HEK293 (cell line): ENCODE results near the gene CHRM5.

Experiments
- CTCF ChIA-PET: fragments of 350-600 bp; formaldehyde crosslinking; extraction: SDS; loops from one replicate; lab custom pipeline; 2021; ENCODE audit warnings: antibody characterized with exemption; lab: Yijun Ruan, JAX
- POLR2A ChIA-PET: fragments of 300-600 bp; formaldehyde crosslinking; extraction: SDS; loops from one replicate; lab custom pipeline; 2020; ENCODE audit warnings: antibody characterized with exemption, inconsistent platforms; lab: Yijun Ruan, JAX
- H3K27ac ChIP-seq: fragments of 200-500 bp; sonication (Bioruptor generic); 2 replicates; pipeline ENCODE4 v1.5.1; 2014; ENCODE audit warnings: low read depth, low read length, control low read depth, inconsistent platforms; ENCODE audit errors: extremely low read depth
- H3K36me3 ChIP-seq, 2 experiments: fragments of 200-500 bp in 1 of 2; sonication (Bioruptor generic) in 1 of 2; 1 replicate in 1 of 2; 2 replicates in 1 of 2; pipeline ENCODE4 v1.5.1; 2014 to 2017; ENCODE audit warnings: inconsistent platforms in 2 of 2, low read length in 2 of 2; ENCODE audit not compliant: control insufficient read depth in 2 of 2, insufficient read depth in 1 of 2
- H3K4me1 ChIP-seq: fragments of 200-500 bp; sonication (Bioruptor generic); 2 replicates; pipeline ENCODE4 v1.5.1; 2014; ENCODE audit warnings: mild to moderate bottlenecking, low read length, inconsistent platforms; ENCODE audit not compliant: control insufficient read depth, insufficient read depth
- H3K4me3 ChIP-seq: 2 replicates; pipeline ENCODE4 v1.5.1; 2011; ENCODE audit warnings: low read depth, mild to moderate bottlenecking, control low read depth, low read length, moderate library complexity
- H3K9me3 ChIP-seq: fragments of 200-500 bp; sonication (Bioruptor generic); 2 replicates; pipeline ENCODE4 v1.5.1; 2014; ENCODE audit warnings: low read depth, low read length, inconsistent platforms; ENCODE audit not compliant: control insufficient read depth, insufficient read depth
- BCL11A ChIP-seq: fragments of 450-650 bp; formaldehyde crosslinking; IDR thresholded peaks from 2 replicates; pipeline ENCODE4 v1.5.1; 2016; ENCODE audit warnings: low read depth, missing biosample characterization, missing genetic modification characterization
- FEZF1 ChIP-seq: fragments of 450-650 bp; formaldehyde crosslinking; IDR thresholded peaks from 2 replicates; pipeline ENCODE4 v1.5.1; 2016; ENCODE audit warnings: missing biosample characterization, missing genetic modification characterization
- MEIS1 ChIP-seq: sonication (generic); formaldehyde crosslinking; IDR thresholded peaks from 2 replicates; pipeline ENCODE4 v1.8.1; 2022; ENCODE audit warnings: missing genetic modification reagents, mild to moderate bottlenecking, borderline replicate concordance
- SCRT1 ChIP-seq: fragments of 450-650 bp; formaldehyde crosslinking; IDR thresholded peaks from 2 replicates; pipeline ENCODE4 v1.5.1; 2016; ENCODE audit warnings: missing biosample characterization, missing genetic modification characterization, borderline replicate concordance
- SCRT2 ChIP-seq: fragments of 450-650 bp; formaldehyde crosslinking; IDR thresholded peaks from 2 replicates; pipeline ENCODE4 v1.5.1; 2016; ENCODE audit warnings: missing biosample characterization, missing genetic modification characterization
- ZEB2 ChIP-seq: fragments of 450-650 bp; formaldehyde crosslinking; IDR thresholded peaks from 2 replicates; pipeline ENCODE4 v1.5.1; 2016; ENCODE audit warnings: missing biosample characterization, missing genetic modification characterization
- ZNF112 ChIP-seq: fragments of 450-650 bp; formaldehyde crosslinking; IDR thresholded peaks from 2 replicates; pipeline ENCODE4 v1.5.0; 2017; ENCODE audit warnings: missing biosample characterization, missing genetic modification characterization
- ZNF138 ChIP-seq: fragments of 450-650 bp; formaldehyde crosslinking; IDR thresholded peaks from 2 replicates; pipeline ENCODE4 v1.5.1; 2016; ENCODE audit warnings: missing biosample characterization, missing genetic modification characterization, borderline replicate concordance
- ZNF510 ChIP-seq: fragments of 450-650 bp; formaldehyde crosslinking; IDR thresholded peaks from 2 replicates; pipeline ENCODE4 v1.5.1; 2018; ENCODE audit warnings: mild to moderate bottlenecking, missing genetic modification characterization, missing biosample characterization; ENCODE audit not compliant: insufficient replicate concordance
- ZNF529 ChIP-seq: fragments of 450-650 bp; formaldehyde crosslinking; IDR thresholded peaks from 2 replicates; pipeline ENCODE4 v1.5.1; 2017; ENCODE audit warnings: missing genetic modification characterization, missing biosample characterization; ENCODE audit not compliant: insufficient replicate concordance
- ZNF560 ChIP-seq: fragments of 450-650 bp; formaldehyde crosslinking; IDR thresholded peaks from 2 replicates; pipeline ENCODE4 v1.5.1; 2017; ENCODE audit warnings: missing biosample characterization, missing genetic modification characterization, borderline replicate concordance
- ZNF76 ChIP-seq: fragments of 450-650 bp; formaldehyde crosslinking; IDR thresholded peaks from 2 replicates; pipeline ENCODE4; 2016; ENCODE audit warnings: low read depth, missing biosample characterization, missing genetic modification characterization, borderline replicate concordance
- ZNF777 ChIP-seq: fragments of 450-650 bp; formaldehyde crosslinking; IDR thresholded peaks from 2 replicates; pipeline ENCODE4 v1.5.1; 2017; ENCODE audit warnings: missing biosample characterization, missing genetic modification characterization, borderline replicate concordance
- ZSCAN16 ChIP-seq: fragments of 450-650 bp; formaldehyde crosslinking; IDR thresholded peaks from 2 replicates; pipeline ENCODE4 v1.5.1; 2016; ENCODE audit warnings: missing biosample characterization, missing genetic modification characterization
- ZSCAN23 ChIP-seq: fragments of 450-650 bp; formaldehyde crosslinking; IDR thresholded peaks from 2 replicates; pipeline ENCODE4 v1.5.1; 2016; ENCODE audit warnings: missing biosample characterization, missing genetic modification characterization
- TF ChIP-seq, protein P1 (sequence below): fragments of 450-650 bp; formaldehyde crosslinking; IDR thresholded peaks from 2 replicates; pipeline ENCODE4 v1.5.1; 2017; ENCODE audit warnings: missing biosample characterization, missing genetic modification characterization
- TF ChIP-seq, protein P2 (sequence below): fragments of 450-650 bp; formaldehyde crosslinking; IDR thresholded peaks from 2 replicates; pipeline ENCODE4 v1.5.1; 2016; ENCODE audit warnings: missing biosample characterization, missing genetic modification characterization
- TF ChIP-seq, protein P3 (sequence below): fragments of 450-650 bp; formaldehyde crosslinking; IDR thresholded peaks from 2 replicates; pipeline ENCODE4 v1.5.1; 2016; ENCODE audit warnings: missing biosample characterization, missing genetic modification characterization

Gene CHRM5

DNA sequence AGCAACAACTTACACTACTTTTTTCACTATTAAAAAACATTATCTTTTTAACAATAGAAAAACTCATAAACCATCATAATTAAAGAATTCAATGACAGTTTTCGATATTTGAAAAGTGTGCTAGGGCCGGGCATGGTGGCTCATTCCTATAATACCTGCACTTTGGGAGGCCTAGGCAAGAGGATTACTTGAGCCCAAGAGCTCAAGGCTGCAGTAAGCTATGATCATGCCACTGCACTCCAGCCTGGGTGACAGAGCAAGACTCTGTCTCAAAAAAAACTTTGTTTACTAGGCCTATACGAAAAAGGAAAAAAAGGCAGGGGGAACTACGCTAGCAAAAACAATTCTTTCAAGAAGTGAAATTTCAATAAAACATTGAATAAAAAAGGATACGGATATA, 42.6 kb downstream of the CHRM5 start:
- no peak for TF ChIP-seq ZNF76 (tag by site-specific recombination)
- TF ChIP-seq SCRT1 (tag by site-specific recombination), result no peak
- TF ChIP-seq ZNF529 (tag by site-specific recombination), result no peak
- no peak for TF ChIP-seq ZEB2 (tag by site-specific recombination)
- no peaks in the 10 kb centered on the region for H3K4me1 ChIP-seq
- ChIA-PET CTCF (interaction anchor here (0.6 to 1.6 kb wide), 3 partner anchors 18 to 52 kb away, joined by 3 to 4 read pairs (median 3); no protein-coding TSS in a partner anchor), POLR2A (no interaction called here)
- no peaks in the 10 kb centered on the region for H3K36me3 ChIP-seq
- H3K9me3 ChIP-seq, result no peaks in the 10 kb centered on the region
- no peak overlapping the region for H3K4me3 ChIP-seq
- no peak overlapping the region for H3K27ac ChIP-seq

DNA sequence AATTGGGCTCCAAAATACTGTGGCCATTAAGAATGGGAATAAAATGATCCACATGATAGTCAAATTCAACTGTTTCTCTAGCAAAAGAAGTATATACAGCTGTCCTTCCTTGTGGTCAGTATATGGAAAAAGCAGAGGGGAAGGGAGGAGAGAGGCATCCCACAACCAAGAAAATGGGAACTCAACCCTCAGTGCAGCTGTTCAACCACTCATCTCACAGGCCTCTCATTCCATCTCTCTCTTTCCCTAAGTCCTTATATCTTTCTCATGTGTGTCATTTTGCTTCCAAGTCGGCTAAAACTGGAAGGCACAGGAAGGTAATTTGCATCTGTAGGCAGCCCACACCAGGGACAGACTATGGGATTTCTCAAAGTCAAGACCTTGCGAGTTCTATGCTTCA, 43.2 kb downstream of the CHRM5 start:
- TF ChIP-seq, protein P1, sequence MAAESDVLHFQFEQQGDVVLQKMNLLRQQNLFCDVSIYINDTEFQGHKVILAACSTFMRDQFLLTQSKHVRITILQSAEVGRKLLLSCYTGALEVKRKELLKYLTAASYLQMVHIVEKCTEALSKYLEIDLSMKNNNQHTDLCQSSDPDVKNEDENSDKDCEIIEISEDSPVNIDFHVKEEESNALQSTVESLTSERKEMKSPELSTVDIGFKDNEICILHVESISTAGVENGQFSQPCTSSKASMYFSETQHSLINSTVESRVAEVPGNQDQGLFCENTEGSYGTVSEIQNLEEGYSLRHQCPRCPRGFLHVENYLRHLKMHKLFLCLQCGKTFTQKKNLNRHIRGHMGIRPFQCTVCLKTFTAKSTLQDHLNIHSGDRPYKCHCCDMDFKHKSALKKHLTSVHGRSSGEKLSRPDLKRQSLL (tag by site-specific recombination), result no peak
- no peak for TF ChIP-seq ZSCAN16 (tag by site-specific recombination)
- TF ChIP-seq, protein P2, sequence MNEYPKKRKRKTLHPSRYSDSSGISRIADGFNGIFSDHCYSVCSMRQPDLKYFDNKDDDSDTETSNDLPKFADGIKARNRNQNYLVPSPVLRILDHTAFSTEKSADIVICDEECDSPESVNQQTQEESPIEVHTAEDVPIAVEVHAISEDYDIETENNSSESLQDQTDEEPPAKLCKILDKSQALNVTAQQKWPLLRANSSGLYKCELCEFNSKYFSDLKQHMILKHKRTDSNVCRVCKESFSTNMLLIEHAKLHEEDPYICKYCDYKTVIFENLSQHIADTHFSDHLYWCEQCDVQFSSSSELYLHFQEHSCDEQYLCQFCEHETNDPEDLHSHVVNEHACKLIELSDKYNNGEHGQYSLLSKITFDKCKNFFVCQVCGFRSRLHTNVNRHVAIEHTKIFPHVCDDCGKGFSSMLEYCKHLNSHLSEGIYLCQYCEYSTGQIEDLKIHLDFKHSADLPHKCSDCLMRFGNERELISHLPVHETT, result no peak
- no peak for TF ChIP-seq ZNF510 (tag by site-specific recombination)
- TF ChIP-seq MEIS1 (CRISPR knock-in tag), result no peak
- no peak for TF ChIP-seq ZNF112 (tag by site-specific recombination)
- TF ChIP-seq FEZF1 (tag by site-specific recombination), result no peak
- no peak for TF ChIP-seq SCRT2
- TF ChIP-seq, protein P3, sequence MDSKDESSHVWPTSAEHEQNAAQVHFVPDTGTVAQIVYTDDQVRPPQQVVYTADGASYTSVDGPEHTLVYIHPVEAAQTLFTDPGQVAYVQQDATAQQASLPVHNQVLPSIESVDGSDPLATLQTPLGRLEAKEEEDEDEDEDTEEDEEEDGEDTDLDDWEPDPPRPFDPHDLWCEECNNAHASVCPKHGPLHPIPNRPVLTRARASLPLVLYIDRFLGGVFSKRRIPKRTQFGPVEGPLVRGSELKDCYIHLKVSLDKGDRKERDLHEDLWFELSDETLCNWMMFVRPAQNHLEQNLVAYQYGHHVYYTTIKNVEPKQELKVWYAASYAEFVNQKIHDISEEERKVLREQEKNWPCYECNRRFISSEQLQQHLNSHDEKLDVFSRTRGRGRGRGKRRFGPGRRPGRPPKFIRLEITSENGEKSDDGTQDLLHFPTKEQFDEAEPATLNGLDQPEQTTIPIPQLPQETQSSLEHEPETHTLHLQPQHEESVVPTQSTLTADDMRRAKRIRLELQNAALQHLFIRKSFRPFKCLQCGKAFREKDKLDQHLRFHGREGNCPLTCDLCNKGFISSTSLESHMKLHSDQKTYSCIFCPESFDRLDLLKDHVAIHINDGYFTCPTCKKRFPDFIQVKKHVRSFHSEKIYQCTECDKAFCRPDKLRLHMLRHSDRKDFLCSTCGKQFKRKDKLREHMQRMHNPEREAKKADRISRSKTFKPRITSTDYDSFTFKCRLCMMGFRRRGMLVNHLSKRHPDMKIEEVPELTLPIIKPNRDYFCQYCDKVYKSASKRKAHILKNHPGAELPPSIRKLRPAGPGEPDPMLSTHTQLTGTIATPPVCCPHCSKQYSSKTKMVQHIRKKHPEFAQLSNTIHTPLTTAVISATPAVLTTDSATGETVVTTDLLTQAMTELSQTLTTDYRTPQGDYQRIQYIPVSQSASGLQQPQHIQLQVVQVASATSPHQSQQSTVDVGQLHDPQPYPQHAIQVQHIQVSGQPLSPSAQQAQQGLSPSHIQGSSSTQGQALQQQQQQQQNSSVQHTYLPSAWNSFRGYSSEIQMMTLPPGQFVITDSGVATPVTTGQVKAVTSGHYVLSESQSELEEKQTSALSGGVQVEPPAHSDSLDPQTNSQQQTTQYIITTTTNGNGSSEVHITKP (tag by site-specific recombination), result no peak
- no peak for TF ChIP-seq ZSCAN23
- no peak for TF ChIP-seq ZNF138 (tag by site-specific recombination)
- no peak for TF ChIP-seq ZNF560
- no peak for TF ChIP-seq ZNF777 (tag by site-specific recombination)
- TF ChIP-seq BCL11A (tag by site-specific recombination), result no peak
- Histone ChIP-seq H3K4me1 (no peaks in the 10 kb centered on the region), H3K4me3 (no peak overlapping the region), H3K36me3 (no peaks in the 10 kb centered on the region), H3K9me3 (no peaks in the 10 kb centered on the region), H3K27ac (no peak overlapping the region)
- ChIA-PET POLR2A (no interaction called here), CTCF (interaction anchor here (0.6 kb wide), 1 partner anchor 17 kb away, joined by 4 read pairs; no protein-coding TSS in a partner anchor)
